DMS79 (cell line): ENCODE results near the gene LAS1L.
"Not testable (repeated sequence)": the region's sequence is repeated elsewhere in the genome, so short reads cannot be mapped to it uniquely, and the experiment has no call there.

Source experiments
- DNase-seq: peaks from one replicate; lab custom pipeline; 2025; lab: John Stamatoyannopoulos, UW

Gene LAS1L

DNA sequence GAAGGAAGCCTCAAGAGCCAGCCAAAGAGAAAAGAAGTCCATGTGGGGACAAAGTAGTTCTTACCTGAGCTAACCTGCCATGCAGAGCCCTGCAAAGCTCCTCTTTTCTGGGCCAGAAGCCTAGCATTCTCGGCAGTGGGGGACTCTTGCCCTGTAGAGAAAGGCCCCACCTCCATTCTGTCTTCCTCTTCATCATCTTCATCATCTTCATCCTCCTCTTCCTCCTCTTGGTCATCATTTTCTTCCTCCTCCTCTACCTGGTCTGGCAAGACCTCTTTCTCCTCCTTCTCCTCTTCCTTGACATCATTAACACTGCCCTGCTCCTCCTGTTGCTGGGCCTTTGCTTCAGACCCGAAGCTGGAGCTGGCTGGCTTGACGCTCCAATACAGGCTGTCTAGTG lies 16.7 kb downstream of the LAS1L start:
- DNase-seq: no peak

DNA sequence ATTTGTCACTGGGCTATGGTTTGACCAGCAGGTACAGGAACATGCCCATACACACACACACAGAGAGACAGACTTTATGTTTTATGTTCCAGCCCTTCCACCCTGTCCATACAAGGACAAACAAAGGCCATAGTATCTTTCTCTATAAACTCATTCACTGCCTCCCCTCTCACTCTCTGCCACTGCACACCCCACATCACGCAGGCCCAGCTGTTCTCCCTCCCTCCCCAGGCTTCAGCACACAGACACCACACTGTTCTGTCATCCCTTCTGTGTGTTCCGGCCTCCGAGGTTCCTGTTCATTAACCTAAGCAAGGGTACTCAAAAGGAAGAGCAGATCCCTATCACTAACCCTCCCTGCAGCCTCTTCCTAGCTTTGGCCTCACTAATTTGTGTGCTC lies 17.8 kb downstream of the LAS1L start:
- DNase-seq: no peak

DNA sequence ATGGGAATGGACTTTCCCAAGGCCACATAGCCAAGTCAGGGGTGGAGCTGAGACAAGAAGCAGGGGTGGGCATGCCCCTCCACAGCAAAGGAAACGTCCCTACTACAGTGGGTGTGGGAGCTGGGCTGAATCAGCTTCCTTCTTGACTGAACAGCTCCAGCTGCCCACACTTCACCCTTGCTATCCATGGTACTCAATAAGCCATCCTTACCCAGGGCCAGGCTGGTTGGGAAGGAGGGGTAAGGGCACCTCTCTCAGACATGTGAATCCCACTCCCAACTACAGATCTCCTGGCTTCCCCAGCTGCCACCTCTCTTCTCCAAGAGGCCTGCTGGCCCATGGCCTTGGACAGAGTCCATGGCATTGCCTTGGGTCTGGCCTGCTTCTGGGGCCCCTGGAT lies 21.0 kb downstream of the LAS1L start:
- no peak for DNase-seq

DNA sequence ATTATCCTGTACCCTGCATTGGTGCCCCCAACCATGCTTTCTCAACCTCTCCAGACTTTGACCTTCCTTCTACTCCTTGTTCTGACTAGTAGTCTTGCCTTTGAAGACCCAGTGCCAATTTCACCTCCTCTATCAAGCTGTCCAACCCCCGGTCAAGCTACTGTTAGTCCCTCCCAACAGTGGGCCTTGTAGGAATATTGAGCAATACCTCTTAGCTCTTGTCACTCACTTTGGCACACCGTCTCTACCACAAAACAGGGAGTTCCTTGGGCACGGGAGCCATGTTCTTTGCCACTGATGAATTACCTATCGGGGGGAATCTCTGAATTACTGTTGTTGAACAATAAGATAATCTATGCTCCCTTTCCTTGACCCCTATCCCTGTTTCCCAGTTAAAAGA lies 25.2 kb downstream of the LAS1L start:
- DNase-seq: no peak

DNA sequence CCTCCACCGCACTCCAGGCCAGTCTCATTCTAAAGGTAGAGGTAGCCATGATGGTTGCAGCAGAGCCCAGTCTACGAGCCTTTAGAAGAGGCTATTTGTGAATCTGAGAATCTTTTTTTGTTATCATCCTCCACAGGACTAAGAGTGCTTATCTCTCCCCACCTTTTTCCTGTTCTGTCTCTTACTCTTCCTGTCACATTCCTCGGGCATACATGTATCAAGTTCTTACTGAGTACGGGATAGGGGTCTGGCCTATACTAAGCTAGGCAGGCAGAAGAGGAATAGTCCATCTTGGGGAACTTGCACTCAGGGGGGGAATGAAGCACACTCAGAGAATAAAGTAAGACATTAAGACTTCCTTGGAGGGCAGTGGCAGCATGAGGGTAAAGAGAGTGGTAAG lies 25.7 kb downstream of the LAS1L start:
- DNase-seq: no peak

DNA sequence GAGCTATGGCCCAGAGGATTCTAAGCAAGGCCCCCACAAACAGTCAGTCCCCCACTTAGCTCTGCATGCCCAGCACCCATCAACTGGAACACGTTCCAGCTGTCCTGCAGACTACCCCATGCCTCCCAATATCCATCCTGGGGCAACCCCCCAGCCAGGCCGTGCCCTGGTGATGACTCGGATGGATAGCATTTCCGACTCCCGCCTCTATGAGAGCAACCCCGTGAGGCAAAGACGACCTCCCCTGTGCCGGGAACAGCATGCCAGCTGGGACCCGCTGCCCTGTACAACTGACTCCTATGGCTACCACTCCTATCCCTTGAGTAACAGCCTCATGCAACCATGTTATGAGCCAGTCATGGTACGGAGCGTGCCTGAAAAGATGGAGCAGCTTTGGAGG lies 32.0 kb downstream of the LAS1L start:
- no peak for DNase-seq

DNA sequence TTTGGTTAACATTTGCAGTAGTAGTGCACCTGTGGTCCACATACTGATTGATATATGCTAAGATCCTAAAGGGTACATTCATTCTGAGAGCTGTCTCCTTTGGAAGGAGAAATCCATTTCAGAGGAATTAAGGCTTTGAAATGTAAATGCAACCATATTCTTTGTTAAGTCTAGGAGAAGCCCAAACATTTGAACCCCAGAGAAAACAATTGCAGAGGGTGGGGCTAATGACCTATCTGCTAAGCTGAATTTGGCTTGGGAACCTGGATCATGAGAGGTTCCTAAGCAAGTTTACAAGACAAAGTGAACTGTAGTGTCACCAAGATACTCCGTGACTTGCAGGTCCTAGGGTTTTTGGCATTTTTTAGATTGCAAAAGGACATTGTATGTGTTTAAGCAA lies 41.2 kb downstream of the LAS1L start:
- DNase-seq: no peak

DNA sequence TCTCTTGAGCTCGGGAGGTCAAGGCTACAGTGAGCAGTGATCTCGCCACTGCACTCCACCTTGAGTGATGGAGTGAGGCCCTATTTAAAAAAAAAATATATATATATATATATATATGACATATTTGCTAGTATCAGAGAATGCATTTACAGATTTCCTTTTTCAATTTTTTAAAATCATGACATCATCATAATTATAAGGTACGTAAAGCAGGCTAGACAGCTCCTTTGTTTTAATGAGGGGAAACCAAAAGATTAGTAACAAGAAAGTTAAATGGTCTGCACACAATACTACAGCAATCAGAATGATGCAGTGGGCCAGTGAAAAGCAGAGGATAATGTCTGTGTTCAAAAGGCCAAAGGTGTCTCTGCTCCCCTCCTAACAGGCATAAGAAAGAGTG lies 43.0 kb downstream of the LAS1L start:
- DNase-seq: no peak

DNA sequence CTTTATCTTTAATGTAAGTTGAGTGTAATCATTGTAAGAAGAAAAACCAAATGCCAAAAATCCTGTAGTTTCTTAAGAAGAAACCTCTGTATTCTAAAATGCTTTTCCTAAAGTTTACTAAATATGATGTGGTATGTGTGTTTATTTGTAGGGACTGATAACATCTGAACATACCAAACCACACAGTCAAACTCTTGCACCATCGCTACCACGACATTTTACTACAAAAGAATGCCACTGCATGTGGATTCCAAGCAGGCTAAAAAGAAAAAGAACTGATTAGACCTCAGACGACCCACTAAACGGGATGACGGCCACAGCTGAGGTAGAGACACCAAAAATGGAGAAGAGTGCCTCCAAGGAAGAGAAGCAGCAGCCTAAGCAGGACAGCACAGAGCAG lies 46.1 kb downstream of the LAS1L start:
- DNase-seq: no peak

DNA sequence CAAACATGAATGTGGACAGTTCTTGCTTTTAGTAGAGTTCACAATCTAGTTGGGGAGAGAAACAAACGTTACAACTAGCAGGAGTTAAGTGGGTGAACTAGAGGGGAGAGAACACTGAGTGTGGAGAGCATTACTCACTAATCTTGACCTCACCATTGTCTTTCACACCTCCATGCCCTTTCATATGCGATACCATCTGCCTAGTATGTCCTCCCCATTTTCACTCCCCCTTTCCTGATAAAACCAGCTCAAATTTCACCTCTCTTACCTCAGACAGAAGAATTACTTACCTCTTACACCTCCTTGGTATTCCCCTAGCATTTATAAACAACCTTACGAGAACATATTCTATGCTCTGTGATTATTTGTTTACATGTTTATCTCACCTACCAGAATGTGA lies 53.6 kb downstream of the LAS1L start:
- no peak for DNase-seq

DNA sequence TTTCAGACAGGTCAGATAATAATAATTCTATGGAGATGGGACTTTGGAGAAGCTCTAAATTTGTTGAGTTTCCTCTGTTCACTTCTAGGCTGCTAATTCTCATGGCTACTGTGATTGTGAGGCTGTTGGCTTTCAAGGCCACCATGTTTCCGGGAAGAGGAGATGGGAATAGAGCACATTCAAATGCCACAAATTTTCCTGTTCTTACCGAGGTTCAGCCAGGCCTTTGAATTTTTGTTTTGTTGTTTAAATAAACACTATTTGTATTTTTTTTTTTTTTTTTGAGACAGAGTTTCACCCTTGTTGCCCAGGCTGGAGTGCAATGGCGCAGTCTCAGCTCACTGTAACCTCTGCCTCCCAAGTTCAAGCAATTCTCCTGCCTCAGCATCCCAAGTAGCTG lies 55.5 kb downstream of the LAS1L start:
- not testable (repeated sequence) for DNase-seq

DNA sequence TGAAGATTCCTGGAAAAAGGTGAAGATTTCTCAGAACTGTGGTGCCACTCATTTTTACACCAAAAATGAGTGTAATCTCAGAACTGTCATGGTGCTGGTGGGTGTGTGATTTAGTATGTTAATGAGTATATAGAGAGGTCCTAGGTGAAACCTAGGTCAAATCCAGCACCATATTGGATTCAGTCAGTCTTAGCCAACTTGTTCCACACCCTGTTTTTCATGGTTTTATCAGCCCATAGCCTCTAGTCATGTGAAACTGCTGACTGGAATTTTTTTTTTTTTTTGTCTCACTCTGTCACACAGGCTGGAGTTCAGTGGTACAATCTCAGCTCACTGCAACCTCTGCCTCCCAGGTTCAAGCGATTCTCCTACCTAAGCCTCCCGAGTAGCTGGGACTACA lies 58.0 kb downstream of the LAS1L start:
- no peak for DNase-seq

DNA sequence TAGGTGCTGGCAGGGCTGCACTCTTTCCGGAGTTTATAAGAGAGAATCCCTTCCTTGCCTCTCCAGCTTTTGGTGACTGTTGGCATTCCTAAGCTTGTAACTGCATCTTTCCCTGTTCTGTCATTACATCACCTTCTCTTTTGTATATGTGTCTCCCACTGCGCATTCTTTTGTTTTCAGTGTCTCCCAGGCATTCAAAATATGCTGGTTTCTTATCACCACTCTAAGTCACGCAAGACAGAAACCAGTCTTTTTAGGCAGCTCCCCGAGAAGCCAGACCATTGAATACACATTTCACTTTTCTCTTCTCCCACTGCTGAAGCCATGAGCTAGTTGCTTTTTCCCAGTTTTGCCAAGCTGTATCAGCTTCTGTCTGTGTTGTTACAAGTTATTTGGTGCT lies 71.0 kb downstream of the LAS1L start:
- DNase-seq: no peak
